ENCODE measurements around the gene C10orf67. TPM values are rescaled to one million over a fixed set of nuclear protein-coding genes. Genes with fewer than 3 reads are reported as not detected.

The C10orf67 gene
- total and polyA plus RNA-seq, 9 of the 15 experiments (the other 6 are each of a cell fraction or from before 2014, with no cell fraction given): not detected

- TF ChIP-seq CHD4 (IDR thresholded peaks at IDR 0.05; ENCODE audit: insufficient read depth, insufficient replicate concordance, low read depth, low read length, poor library complexity, severe bottlenecking) (no peak), ERF (CRISPR knock-in tag; IDR thresholded peaks at IDR 0.05) (no peak), MCM2 (IDR thresholded peaks at IDR 0.05; ENCODE audit: low read depth) (no peak), HDGF (IDR thresholded peaks at IDR 0.05) (no peak), RHOXF2B (CRISPR knock-in tag; conservative IDR thresholded peaks at IDR 0.05) (no peak)
Measured at GRCh38 chr10:23196915-23197314, 147.7 kb downstream of the C10orf67 start (continued).

DNA sequence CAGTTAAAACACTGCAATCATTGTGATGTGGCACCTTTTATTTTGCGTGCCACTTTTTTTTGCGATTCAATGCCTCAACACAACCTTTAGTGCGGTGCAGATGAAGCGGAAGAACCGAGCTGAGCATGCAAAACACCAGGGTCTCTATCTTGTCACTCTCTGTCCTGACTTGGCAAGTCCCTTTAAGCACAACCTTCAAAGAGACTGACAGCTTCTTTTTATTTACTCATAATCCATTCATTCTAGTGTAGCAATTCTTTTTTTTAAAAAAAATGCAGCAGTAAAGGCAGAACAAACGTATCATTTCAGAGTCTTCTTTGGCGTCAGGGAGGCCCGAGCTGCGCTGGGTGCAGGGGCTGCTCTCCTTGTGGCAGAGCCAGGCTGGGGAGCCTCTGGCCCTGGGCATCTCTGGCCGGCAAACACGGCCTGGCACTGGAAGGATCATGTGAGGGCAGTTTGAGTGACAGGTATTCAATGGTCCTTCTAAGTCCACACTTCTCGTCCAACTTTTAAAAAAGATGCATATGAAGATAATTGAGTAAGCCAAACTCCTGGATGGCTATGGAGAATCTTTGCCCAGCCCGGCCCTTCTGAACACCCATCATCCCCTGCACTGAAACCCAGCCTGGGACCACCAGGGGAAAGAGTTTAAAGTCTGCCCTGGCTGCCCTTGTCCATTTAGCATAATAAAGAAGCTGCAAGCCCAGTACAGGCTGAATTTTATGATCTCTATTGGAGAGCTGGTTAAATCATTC is 148.6 kb downstream of the C10orf67 start:
- H3K4me1 ChIP-seq (replicated peaks in 1 of 2; ENCODE audit: control insufficient read depth in 2 of 2, insufficient read depth in 2 of 2, low read length in 2 of 2): peaks cover 0 to 16% of the 10 kb centered on the region in 2 experiments; a peak in 1 of 5 replicates
- no peaks in the 10 kb centered on the region for H3K79me2 ChIP-seq (ENCODE audit: control insufficient read depth, insufficient read depth, low read length)
- no peak overlapping the region for H2AFZ ChIP-seq (ENCODE audit: low read depth, low read length)
- H3K9ac ChIP-seq (ENCODE audit: insufficient read depth in 1 of 2, low read depth in 2 of 2, low read length in 2 of 2): no peak overlapping the region
- H3K27me3 ChIP-seq (ENCODE audit: control insufficient read depth in 2 of 2, insufficient read depth in 2 of 2, low read length in 2 of 2): peaks cover 12 to 49% of the 10 kb centered on the region in 2 experiments; a peak in 3 of 5 replicates
- in situ Hi-C loops (cut with MboI) (no loop called here), intact Hi-C loops (cut with micrococcal nuclease) (no loop called here)
- 3% methylated on average over 12 of the region's 13 CpGs for WGBS (ENCODE audit: insufficient coverage, low coverage, missing lambda C conversion rate)
- POLR2A ChIA-PET: no interaction called here
- no peak overlapping the region for H3K27ac ChIP-seq (ENCODE audit: extremely low read depth, low read depth, low read length)
- FAIRE-seq: no peak
- no peaks in the 10 kb centered on the region for H4K20me1 ChIP-seq (replicated peaks; ENCODE audit: control insufficient read depth, insufficient read depth, low read length)
- H3K36me3 ChIP-seq (ENCODE audit: control insufficient read depth, insufficient read depth, low read length): no peaks in the 10 kb centered on the region
- H3K9me1 ChIP-seq (ENCODE audit: control insufficient read depth, insufficient read depth, low read length): no peaks in the 10 kb centered on the region
- CTCF ChIA-PET (ENCODE audit: low intra/inter-chr PET ratio): no interaction called here
- no peak for DNase-seq (ENCODE audit: extremely low read depth in 1 of 4, low spot score in 3 of 4)
- H3K9me3 ChIP-seq (replicated peaks; ENCODE audit: control insufficient read depth, insufficient read depth, low read depth, low read length): no peaks in the 10 kb centered on the region
- H3K4me2 ChIP-seq (ENCODE audit: insufficient read depth, low read length): no peak overlapping the region
- no peak overlapping the region for H3K4me3 ChIP-seq
- ATAC-seq: no peak
- BruUV-seq (replicated peaks): no TSS peak
- TF ChIP-seq HLTF (IDR thresholded peaks at IDR 0.05) (no peak), ATF7 (IDR thresholded peaks at IDR 0.05) (no peak), SMAD4 (CRISPR knock-in tag; conservative IDR thresholded peaks at IDR 0.05) (no peak), CREB3L1 (IDR thresholded peaks at IDR 0.05; ENCODE audit: borderline replicate concordance, low read depth) (no peak), SMARCA4 (IDR thresholded peaks at IDR 0.05) (no peak), POLR2AphosphoS2 (IDR thresholded peaks at IDR 0.05; ENCODE audit: low read length) (no peak), MAFF (IDR thresholded peaks at IDR 0.05; ENCODE audit: low read length) (no peak), ID3 (CRISPR knock-in tag; IDR thresholded peaks at IDR 0.05) (no peak), ID3 (tag; IDR thresholded peaks at IDR 0.05) (no peak)
- TF ChIP-seq, protein P1, sequence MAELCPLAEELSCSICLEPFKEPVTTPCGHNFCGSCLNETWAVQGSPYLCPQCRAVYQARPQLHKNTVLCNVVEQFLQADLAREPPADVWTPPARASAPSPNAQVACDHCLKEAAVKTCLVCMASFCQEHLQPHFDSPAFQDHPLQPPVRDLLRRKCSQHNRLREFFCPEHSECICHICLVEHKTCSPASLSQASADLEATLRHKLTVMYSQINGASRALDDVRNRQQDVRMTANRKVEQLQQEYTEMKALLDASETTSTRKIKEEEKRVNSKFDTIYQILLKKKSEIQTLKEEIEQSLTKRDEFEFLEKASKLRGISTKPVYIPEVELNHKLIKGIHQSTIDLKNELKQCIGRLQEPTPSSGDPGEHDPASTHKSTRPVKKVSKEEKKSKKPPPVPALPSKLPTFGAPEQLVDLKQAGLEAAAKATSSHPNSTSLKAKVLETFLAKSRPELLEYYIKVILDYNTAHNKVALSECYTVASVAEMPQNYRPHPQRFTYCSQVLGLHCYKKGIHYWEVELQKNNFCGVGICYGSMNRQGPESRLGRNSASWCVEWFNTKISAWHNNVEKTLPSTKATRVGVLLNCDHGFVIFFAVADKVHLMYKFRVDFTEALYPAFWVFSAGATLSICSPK (IDR thresholded peaks at IDR 0.05; ENCODE audit: borderline replicate concordance): no peak
- TF ChIP-seq, protein P2, sequence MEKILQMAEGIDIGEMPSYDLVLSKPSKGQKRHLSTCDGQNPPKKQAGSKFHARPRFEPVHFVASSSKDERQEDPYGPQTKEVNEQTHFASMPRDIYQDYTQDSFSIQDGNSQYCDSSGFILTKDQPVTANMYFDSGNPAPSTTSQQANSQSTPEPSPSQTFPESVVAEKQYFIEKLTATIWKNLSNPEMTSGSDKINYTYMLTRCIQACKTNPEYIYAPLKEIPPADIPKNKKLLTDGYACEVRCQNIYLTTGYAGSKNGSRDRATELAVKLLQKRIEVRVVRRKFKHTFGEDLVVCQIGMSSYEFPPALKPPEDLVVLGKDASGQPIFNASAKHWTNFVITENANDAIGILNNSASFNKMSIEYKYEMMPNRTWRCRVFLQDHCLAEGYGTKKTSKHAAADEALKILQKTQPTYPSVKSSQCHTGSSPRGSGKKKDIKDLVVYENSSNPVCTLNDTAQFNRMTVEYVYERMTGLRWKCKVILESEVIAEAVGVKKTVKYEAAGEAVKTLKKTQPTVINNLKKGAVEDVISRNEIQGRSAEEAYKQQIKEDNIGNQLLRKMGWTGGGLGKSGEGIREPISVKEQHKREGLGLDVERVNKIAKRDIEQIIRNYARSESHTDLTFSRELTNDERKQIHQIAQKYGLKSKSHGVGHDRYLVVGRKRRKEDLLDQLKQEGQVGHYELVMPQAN (IDR thresholded peaks at IDR 0.05; ENCODE audit: borderline replicate concordance): no peak

All from K562 (cell line).